Activated T-helper 1 cell treated with anti-CD3 and anti-CD28 coated beads, Interleukin-12 subunit alpha, Interleukin-12 subunit beta, Interleukin-2, Interleukin-4 antibody, amounts not matched to agents 30 ng/mL and 10 ng/mL and 1 ng/mL, durations not matched to agents 14 hours and 24 hours and 36 hours (primary cell): ENCODE results near the gene ETNK1. TPM values are rescaled to one million over a fixed set of nuclear protein-coding genes. Genes with fewer than 3 reads are reported as not detected.
"Not testable (repeated sequence)": the region's sequence is repeated elsewhere in the genome, so short reads cannot be mapped to it uniquely, and the experiment has no call there.

Experiments
- DNase-seq: peaks from one replicate; pipeline ENCODE4 v3.0.0; 2021; ENCODE audit warnings: low spot score
- H3K27ac Mint-ChIP-seq: one replicate; pipeline ENCODE4 v1.8.0; 2021; ENCODE audit warnings: mild to moderate bottlenecking, mixed read lengths
- H3K27me3 Mint-ChIP-seq: one replicate; pipeline ENCODE4 v1.8.0; 2022; ENCODE audit warnings: mild to moderate bottlenecking, moderate library complexity, mixed read lengths; ENCODE audit not compliant: insufficient read depth
- H3K36me3 Mint-ChIP-seq: one replicate; pipeline ENCODE4 v1.8.0; 2021; ENCODE audit warnings: low read depth, mixed read lengths
- H3K4me1 Mint-ChIP-seq: one replicate; pipeline ENCODE4 v1.8.0; 2021; ENCODE audit warnings: low read depth, mixed read lengths
- H3K4me3 Mint-ChIP-seq: one replicate; pipeline ENCODE4 v1.8.0; 2021; ENCODE audit warnings: mild to moderate bottlenecking, moderate library complexity, mixed read lengths
- H3K9me3 Mint-ChIP-seq: one replicate; pipeline ENCODE4 v1.8.0; 2021; ENCODE audit warnings: mixed read lengths
- intact Hi-C: fragments of 100-400 bp; cut with micrococcal nuclease; formaldehyde crosslinking; loops from one replicate; pipeline ENCODE4 v1.15.1; 2024
- total RNA-seq: library from RNA; stranded (reverse); gene quantifications from 2 replicates; pipeline ENCODE4 v1.2.3, GENCODE V29; 2022

ETNK1 gene
- total RNA-seq, 1 donor from 2014 or later: 111 TPM

- H3K4me1 Mint-ChIP-seq, H3K27ac Mint-ChIP-seq, intact Hi-C loops, H3K27me3 Mint-ChIP-seq, DNase-seq, H3K4me3 Mint-ChIP-seq, H3K36me3 Mint-ChIP-seq: not testable (repeated sequence)
- peaks cover 44% of the 10 kb centered on the region for H3K9me3 Mint-ChIP-seq
These were observed 12.1 kb upstream of the ETNK1 start for GRCh38 chr12:22612822-22613221.

GRCh38 chr12:22615963-22616501 lies 8.9 kb upstream of the ETNK1 start:
- DNase-seq: no peak
- H3K27me3 Mint-ChIP-seq: peaks cover 17% of the 10 kb centered on the region
- H3K9me3 Mint-ChIP-seq: peaks cover 40% of the 10 kb centered on the region
- no peaks in the 10 kb centered on the region for H3K36me3 Mint-ChIP-seq
- no peak overlapping the region for H3K4me3 Mint-ChIP-seq
- no peaks in the 10 kb centered on the region for H3K4me1 Mint-ChIP-seq
- H3K27ac Mint-ChIP-seq: no peak overlapping the region
- intact Hi-C loops: no loop called here

- no peaks in the 10 kb centered on the region for H3K4me1 Mint-ChIP-seq
- H3K27ac Mint-ChIP-seq: no peak overlapping the region
- peaks cover 28% of the 10 kb centered on the region for H3K27me3 Mint-ChIP-seq
- intact Hi-C loops: no loop called here
- H3K9me3 Mint-ChIP-seq: peaks cover 32% of the 10 kb centered on the region
- no peak overlapping the region for H3K4me3 Mint-ChIP-seq
- H3K36me3 Mint-ChIP-seq: no peaks in the 10 kb centered on the region
- no peak for DNase-seq
These were observed 7.3 kb upstream of the ETNK1 start for GRCh38 chr12:22617630-22618029.

GRCh38 chr12:22624548-22624869 lies 462 bp upstream of the ETNK1 start:
- H3K4me3 Mint-ChIP-seq: peak overlapping the region; percentile 93
- H3K36me3 Mint-ChIP-seq: peaks cover 6% of the 10 kb centered on the region
- H3K27ac Mint-ChIP-seq: peak overlapping the region; percentile 87
- intact Hi-C loops: loop anchor here (2.0 kb wide), 2 partner anchors 62 to 578 kb away; partner anchors contain the start of gene CMAS
- DNase-seq: no peak
- peaks cover 19% of the 10 kb centered on the region for H3K27me3 Mint-ChIP-seq
- peaks cover 40% of the 10 kb centered on the region for H3K4me1 Mint-ChIP-seq
- no peaks in the 10 kb centered on the region for H3K9me3 Mint-ChIP-seq

GRCh38 chr12:22625762-22626294 lies 857 bp downstream of the ETNK1 start:
- H3K9me3 Mint-ChIP-seq: no peaks in the 10 kb centered on the region
- peak overlapping the region; percentile 87 for H3K27ac Mint-ChIP-seq
- DNase-seq: peak; percentile 10
- peak overlapping the region; percentile 93 for H3K4me3 Mint-ChIP-seq
- peaks cover 13% of the 10 kb centered on the region for H3K27me3 Mint-ChIP-seq
- intact Hi-C loops: loop anchor here (1.0 to 5.0 kb wide), 6 partner anchors 61 to 579 kb away; partner anchors contain the start of genes C2CD5, CMAS and ST8SIA1
- peaks cover 49% of the 10 kb centered on the region for H3K4me1 Mint-ChIP-seq
- H3K36me3 Mint-ChIP-seq: peaks cover 8% of the 10 kb centered on the region

GRCh38 chr12:22626406-22626805 lies 1.4 kb downstream of the ETNK1 start:
- Mint-ChIP-seq H3K27ac (peak overlapping the region; percentile 87), H3K4me1 (peaks cover 51% of the 10 kb centered on the region), H3K9me3 (no peaks in the 10 kb centered on the region), H3K4me3 (peak overlapping the region; percentile 93), H3K36me3 (peaks cover 8% of the 10 kb centered on the region), H3K27me3 (peaks cover 9% of the 10 kb centered on the region)
- intact Hi-C loops: loop anchor here (2.0 to 5.0 kb wide), 3 partner anchors 154 to 292 kb away; partner anchors contain the start of gene ST8SIA1
- DNase-seq: no peak

- H3K9me3 Mint-ChIP-seq: no peaks in the 10 kb centered on the region
- peak overlapping the region; percentile 93 for H3K4me3 Mint-ChIP-seq
- no peaks in the 10 kb centered on the region for H3K27me3 Mint-ChIP-seq
- peak overlapping the region; percentile 58 for H3K27ac Mint-ChIP-seq
- intact Hi-C loops: loop anchor here (1.0 to 5.0 kb wide), 4 partner anchors 8 to 293 kb away; partner anchors contain the start of gene ST8SIA1
- H3K4me1 Mint-ChIP-seq: peaks cover 51% of the 10 kb centered on the region
- peaks cover 8% of the 10 kb centered on the region for H3K36me3 Mint-ChIP-seq
- DNase-seq: no peak
These were observed 2.4 kb downstream of the ETNK1 start for GRCh38 chr12:22627371-22627770.

GRCh38 chr12:22628228-22628627 lies 3.3 kb downstream of the ETNK1 start:
- Mint-ChIP-seq H3K27ac (peak overlapping the region; percentile 58), H3K27me3 (no peaks in the 10 kb centered on the region)

GRCh38 chr12:22631863-22632463 lies 7.0 kb downstream of the ETNK1 start:
- Mint-ChIP-seq H3K4me1 (peaks cover 62% of the 10 kb centered on the region), H3K27me3 (no peaks in the 10 kb centered on the region), H3K36me3 (peaks cover 16% of the 10 kb centered on the region), H3K4me3 (no peak overlapping the region), H3K9me3 (no peaks in the 10 kb centered on the region), H3K27ac (no peak overlapping the region)
- intact Hi-C loops: loop anchor here (1.0 kb wide), 1 partner anchor 103 kb away; no protein-coding TSS in a partner anchor
- no peak for DNase-seq

More at GRCh38 chr12:22628228-22628627, 3.3 kb downstream of the ETNK1 start:
- intact Hi-C loops: loop anchor here (5.0 kb wide), 1 partner anchor 156 kb away; no protein-coding TSS in a partner anchor
- H3K36me3 Mint-ChIP-seq: peaks cover 11% of the 10 kb centered on the region
- H3K4me3 Mint-ChIP-seq: peak overlapping the region; percentile 93
- peaks cover 57% of the 10 kb centered on the region for H3K4me1 Mint-ChIP-seq
- no peak for DNase-seq
- H3K9me3 Mint-ChIP-seq: no peaks in the 10 kb centered on the region

- DNase-seq: no peak
- H3K27me3 Mint-ChIP-seq: no peaks in the 10 kb centered on the region
- H3K36me3 Mint-ChIP-seq: peaks cover 16% of the 10 kb centered on the region
- no peak overlapping the region for H3K4me3 Mint-ChIP-seq
- intact Hi-C loops: loop anchor here (1.0 kb wide), 1 partner anchor 8 kb away; no protein-coding TSS in a partner anchor
- peaks cover 45% of the 10 kb centered on the region for H3K4me1 Mint-ChIP-seq
- no peak overlapping the region for H3K27ac Mint-ChIP-seq
- no peaks in the 10 kb centered on the region for H3K9me3 Mint-ChIP-seq
These were observed 9.9 kb downstream of the ETNK1 start for GRCh38 chr12:22634883-22635282.

GRCh38 chr12:22635812-22636211 lies 10.8 kb downstream of the ETNK1 start:
- Mint-ChIP-seq H3K4me3 (no peak overlapping the region), H3K27ac (no peak overlapping the region), H3K4me1 (peaks cover 38% of the 10 kb centered on the region), H3K27me3 (no peaks in the 10 kb centered on the region), H3K36me3 (peaks cover 15% of the 10 kb centered on the region), H3K9me3 (no peaks in the 10 kb centered on the region)
- intact Hi-C loops: loop anchor here (1.0 kb wide), 1 partner anchor 9 kb away; no protein-coding TSS in a partner anchor
- DNase-seq: no peak

- Mint-ChIP-seq H3K4me1 (peaks cover 31% of the 10 kb centered on the region), H3K27ac (no peak overlapping the region), H3K27me3 (no peaks in the 10 kb centered on the region), H3K36me3 (peaks cover 13% of the 10 kb centered on the region), H3K4me3 (no peak overlapping the region), H3K9me3 (no peaks in the 10 kb centered on the region)
- intact Hi-C loops: no loop called here
- no peak for DNase-seq
These were observed 15.9 kb downstream of the ETNK1 start for GRCh38 chr12:22640851-22641250.

GRCh38 chr12:22641353-22642053 lies 16.5 kb downstream of the ETNK1 start:
- intact Hi-C loops: no loop called here
- DNase-seq: no peak
- Mint-ChIP-seq H3K4me3 (no peak overlapping the region), H3K36me3 (peaks cover 14% of the 10 kb centered on the region), H3K9me3 (no peaks in the 10 kb centered on the region), H3K27ac (no peak overlapping the region), H3K27me3 (no peaks in the 10 kb centered on the region), H3K4me1 (peaks cover 30% of the 10 kb centered on the region)
